ENCODE measurements around the gene TMBIM1.

- TF ChIP-seq CTCF (IDR thresholded peaks at IDR 0.05; ENCODE audit: low read depth, low read length) (peak; percentile 38), EZH2phosphoT487 (IDR thresholded peaks at IDR 0.05; ENCODE audit: low read depth) (no peak)
These were observed at the start of gene TMBIM1 for GRCh38 chr2:218292048-218293014.

Data from OCI-LY3 (cell line).